T-cell (primary cell): ENCODE measurements around the gene EMP3. TPM values are rescaled to one million over a fixed set of nuclear protein-coding genes. Genes with fewer than 3 reads are reported as not detected.
"Not testable (repeated sequence)": the region's sequence is repeated elsewhere in the genome, so short reads cannot be mapped to it uniquely, and the experiment has no call there.

Experiments
- ATAC-seq, 4 experiments: fragments of 200-7000 bp in 3 of 4; fragments of 150-1000 bp in 1 of 4; cut with Tn5 transposase; replicated peaks in 1 of 4; 1 replicate in 3 of 4; 2 replicates in 1 of 4; pipeline ENCODE4 v1.10.0; 2021; ENCODE audit warnings: moderate library complexity in 3 of 4, mild to moderate bottlenecking in 2 of 4, moderate number of reproducible peaks in 1 of 4
- CTCF ChIA-PET, 2 donors: fragments of 300-600 bp; sonication (Branson Sonifier 250); formaldehyde crosslinking; loops; one replicate each; lab custom pipeline; 2022; ENCODE audit warnings: antibody characterized with exemption in 2 of 2; lab: Charles Lee
- POLR2A ChIA-PET, 2 donors: fragments of 300-600 bp; sonication (Branson Sonifier 250); formaldehyde crosslinking; loops; one replicate each; lab custom pipeline; 2022; ENCODE audit warnings: antibody characterized with exemption in 2 of 2; lab: Charles Lee
- DNase-seq, 35 experiments: peaks; one replicate each; pipeline versions ENCODE4 v3.0.0 to v3.0.0-alpha.2; 2013 to 2023
- H3K27ac ChIP-seq: one replicate; pipeline ENCODE4 v1.5.1; 2013; ENCODE audit warnings: low read length
- H3K27me3 ChIP-seq, 2 experiments: replicated peaks in 1 of 2; 1 replicate in 1 of 2; 2 replicates in 1 of 2; pipeline versions ENCODE4 v1.6.1 to v1.7.0; 2013; ENCODE audit warnings: low read length in 1 of 2, mixed read lengths in 1 of 2; ENCODE audit not compliant: control insufficient read depth in 2 of 2, insufficient read depth in 2 of 2; ENCODE audit errors: extremely low read depth in 1 of 2
- H3K36me3 ChIP-seq, 2 donors: 1 replicate in 1 of 2; 2 replicates in 1 of 2; pipeline versions ENCODE4 v1.6.1 to v1.7.0; 2013; ENCODE audit warnings: low read length in 1 of 2; ENCODE audit not compliant: control insufficient read depth in 2 of 2, insufficient read depth in 1 of 2; ENCODE audit errors: extremely low read depth in 1 of 2
- H3K4me1 ChIP-seq, 2 experiments: 1 replicate in 1 of 2; 2 replicates in 1 of 2; pipeline versions ENCODE4 v1.6.1 to v1.7.0; 2013; ENCODE audit warnings: low read length in 2 of 2, mixed read lengths in 1 of 2; ENCODE audit not compliant: insufficient read depth in 2 of 2, control insufficient read depth in 1 of 2; ENCODE audit errors: extremely low read depth in 1 of 2
- H3K4me3 ChIP-seq, 2 donors: 1 replicate in 1 of 2; 2 replicates in 1 of 2; pipeline versions ENCODE4 v1.5.1 to v1.7.0; 2013; ENCODE audit warnings: mild to moderate bottlenecking in 2 of 2, low read length in 1 of 2, moderate library complexity in 1 of 2; ENCODE audit not compliant: control insufficient read depth in 1 of 2; ENCODE audit errors: extremely low read depth in 1 of 2
- H3K9me3 ChIP-seq: 2 replicates; pipeline ENCODE4 v1.7.0; 2013
- H3K27ac Mint-ChIP-seq, 2 donors: one replicate each; pipeline ENCODE4 v1.8.0; 2020 to 2021; ENCODE audit warnings: mild to moderate bottlenecking in 2 of 2, mixed read lengths in 2 of 2
- H3K27me3 Mint-ChIP-seq, 2 donors: one replicate each; pipeline ENCODE4 v1.8.0; 2021 to 2022; ENCODE audit warnings: mixed read lengths in 2 of 2
- H3K36me3 Mint-ChIP-seq: one replicate; pipeline ENCODE4 v1.8.0; 2021; ENCODE audit warnings: mixed read lengths
- H3K4me1 Mint-ChIP-seq, 3 donors: one replicate each; pipeline ENCODE4 v1.8.0; 2020 to 2022; ENCODE audit warnings: mixed read lengths in 3 of 3, mild to moderate bottlenecking in 1 of 3
- H3K4me3 Mint-ChIP-seq, 3 donors: one replicate each; pipeline ENCODE4 v1.8.0; 2020 to 2022; ENCODE audit warnings: mild to moderate bottlenecking in 3 of 3, mixed read lengths in 3 of 3, moderate library complexity in 3 of 3
- H3K9me3 Mint-ChIP-seq, 3 donors: one replicate each; pipeline ENCODE4 v1.8.0; 2020 to 2022; ENCODE audit warnings: mixed read lengths in 3 of 3
- WGBS: methylation state at CpG from one replicate; pipeline ENCODE4 v1.1.5; 2013; ENCODE audit warnings: missing lambda C conversion rate; ENCODE audit not compliant: insufficient coverage; 5-methylcytosine and 5-hydroxymethylcytosine counted together
- total RNA-seq, 35 experiments: library from RNA in 6 of 35; stranded (reverse) in 6 of 35; fragments of 120-200 nt in 1 of 35; gene quantifications; one replicate each; pipeline versions ENCODE4 v1.2.1 to v1.2.4 and lab custom pipeline; 2013 to 2026

EMP3 gene
- total RNA-seq, 5 donors from 2014 or later (not counting 1 experiment from before 2014, with no cell fraction given), result 180 to 373 (median 361) TPM

- Histone ChIP-seq H3K4me3 (peak overlapping the region; percentile 48 to 78), H3K27ac (no peak overlapping the region), H3K27me3 (peaks cover 0 to 46% of the 10 kb centered on the region in 2 experiments), H3K9me3 (no peaks in the 10 kb centered on the region), H3K4me1 (peaks cover 3 to 10% of the 10 kb centered on the region in 2 experiments), H3K36me3 (no peaks in the 10 kb centered on the region)
- 5% methylated on average over 45 of the region's 45 CpGs for WGBS
- peak in 31 of 35 experiments; percentile 9 to 78 (median 42) for DNase-seq
- Mint-ChIP-seq H3K4me1 (peaks cover 0 to 7% (median 4%) of the 10 kb centered on the region in 3 donors), H3K9me3 (peaks cover 5 to 10% (median 10%) of the 10 kb centered on the region in 3 donors), H3K36me3 (peaks cover 3% of the 10 kb centered on the region), H3K27ac (no peak overlapping the region), H3K4me3 (peak overlapping the region; percentile 68 to 75 (median 75)), H3K27me3 (peaks cover 7 to 16% of the 10 kb centered on the region in 2 donors)
- ChIA-PET POLR2A (no interaction called here), CTCF (interaction anchor here (0.5 to 1.2 kb wide), 5 partner anchors 9 to 87 kb away, joined by 3 to 4 read pairs (median 4); no protein-coding TSS in a partner anchor)
- peak; percentile 60 to 75 (median 68) for ATAC-seq
These were observed 34.4 kb upstream of the EMP3 start for GRCh38 chr19:48290771-48291488.

DNA sequence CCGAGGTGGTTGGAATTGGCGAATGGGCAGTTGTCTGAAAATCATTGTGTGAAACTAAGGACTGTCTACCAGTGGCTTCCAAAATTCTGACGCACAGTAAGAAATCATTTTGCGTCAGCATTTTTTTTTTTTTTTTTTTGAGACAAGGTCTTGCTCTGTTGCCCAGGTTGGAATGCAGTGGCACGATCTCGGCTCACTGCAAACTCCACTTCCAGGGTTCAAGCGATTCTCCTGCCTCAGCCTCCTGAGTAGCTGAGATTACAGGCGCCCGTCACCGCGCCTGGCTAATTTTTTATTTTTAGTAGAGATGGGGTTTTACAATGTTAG is 33.9 kb upstream of the EMP3 start:
- H3K9me3 ChIP-seq, DNase-seq, ATAC-seq, H3K9me3 Mint-ChIP-seq, H3K27ac ChIP-seq, H3K4me1 Mint-ChIP-seq, H3K27ac Mint-ChIP-seq, H3K36me3 ChIP-seq, H3K4me1 ChIP-seq, H3K36me3 Mint-ChIP-seq, POLR2A ChIA-PET: not testable (repeated sequence)
- Mint-ChIP-seq H3K4me3 (peak overlapping the region; percentile 68 to 75 (median 75)), H3K27me3 (peaks cover 1 to 16% of the 10 kb centered on the region in 2 donors)
- WGBS, result 0% methylated on average over 3 of the region's 11 CpGs
- peaks cover 0 to 46% of the 10 kb centered on the region in 2 experiments for H3K27me3 ChIP-seq
- peak overlapping the region; percentile 48 to 78 for H3K4me3 ChIP-seq
- CTCF ChIA-PET, result interaction anchor here (0.5 to 1.2 kb wide), 6 partner anchors 25 to 183 kb away, joined by 3 to 5 read pairs (median 4); no protein-coding TSS in a partner anchor

DNA sequence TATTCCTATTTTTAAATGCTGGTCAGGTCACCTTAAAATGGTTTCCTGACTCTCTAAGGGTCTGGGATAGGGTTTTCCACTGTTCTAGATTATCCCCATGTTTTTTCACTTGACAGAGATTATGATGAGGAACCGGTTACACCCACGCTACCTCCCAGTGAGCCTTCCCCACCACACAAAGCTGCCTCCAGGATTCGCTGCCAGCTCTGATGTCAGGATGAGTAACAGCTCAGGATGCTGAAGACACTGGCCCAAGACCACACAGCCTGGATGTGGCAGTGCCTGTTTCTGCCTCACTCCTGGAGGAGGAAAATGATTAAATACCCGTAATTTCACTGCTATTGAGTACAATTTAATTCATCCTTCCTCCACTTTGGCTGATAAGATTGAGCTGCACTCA is 32.6 kb upstream of the EMP3 start:
- ChIA-PET CTCF (interaction anchor here in 1 of 2 donors (1.3 kb wide), 1 partner anchor 24 kb away, joined by 3 read pairs; no protein-coding TSS in a partner anchor), POLR2A (no interaction called here)
- H3K9me3 ChIP-seq, result no peaks in the 10 kb centered on the region
- Mint-ChIP-seq H3K27ac (no peak overlapping the region), H3K4me3 (no peak overlapping the region), H3K36me3 (no peaks in the 10 kb centered on the region), H3K27me3 (peaks cover 0 to 16% of the 10 kb centered on the region in 2 donors), H3K4me1 (peaks cover 0 to 7% (median 4%) of the 10 kb centered on the region in 3 donors), H3K9me3 (no peaks in the 10 kb centered on the region)
- H3K4me3 ChIP-seq, result no peak overlapping the region
- H3K36me3 ChIP-seq, result no peaks in the 10 kb centered on the region
- H3K27me3 ChIP-seq, result peaks cover 0 to 51% of the 10 kb centered on the region in 2 experiments
- ATAC-seq (no peak), DNase-seq (no peak)
- no peak overlapping the region for H3K27ac ChIP-seq
- no CpG with 5 or more reads among the region's 4 CpGs for WGBS
- H3K4me1 ChIP-seq, result peaks cover 3 to 10% of the 10 kb centered on the region in 2 experiments

DNA sequence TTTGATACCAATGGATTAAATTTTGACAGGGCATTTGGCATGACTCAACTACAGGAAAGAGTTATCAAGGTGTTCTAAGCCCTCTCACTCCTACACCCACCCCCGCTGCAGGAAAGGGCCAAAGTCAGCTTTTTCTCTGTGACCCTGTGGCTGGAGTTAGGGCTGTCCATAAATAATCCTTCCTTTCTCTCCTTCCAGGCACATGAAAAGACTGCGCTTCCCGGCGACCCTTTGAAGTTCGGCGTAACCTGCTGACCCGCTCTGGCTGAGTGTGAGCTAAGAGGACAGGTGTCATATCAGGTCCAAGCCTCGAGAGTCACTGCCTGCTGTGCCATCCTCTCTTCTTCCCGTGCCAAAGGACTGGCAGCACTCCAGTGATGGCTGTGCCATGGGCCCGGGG is 29.9 kb upstream of the EMP3 start:
- H3K27me3 Mint-ChIP-seq, result peaks cover 0 to 16% of the 10 kb centered on the region in 2 donors
- WGBS, result 78% methylated on average over 6 of the region's 10 CpGs
- H3K27ac Mint-ChIP-seq, result no peak overlapping the region
- Histone ChIP-seq H3K4me3 (no peak overlapping the region), H3K36me3 (no peaks in the 10 kb centered on the region), H3K9me3 (no peaks in the 10 kb centered on the region), H3K27ac (no peak overlapping the region), H3K27me3 (peaks cover 0 to 45% of the 10 kb centered on the region in 2 experiments), H3K4me1 (peaks cover 3 to 10% of the 10 kb centered on the region in 2 experiments)
- H3K36me3 Mint-ChIP-seq, result no peaks in the 10 kb centered on the region
- peaks cover 0 to 7% (median 4%) of the 10 kb centered on the region in 3 donors for H3K4me1 Mint-ChIP-seq
- H3K9me3 Mint-ChIP-seq, result no peaks in the 10 kb centered on the region
- ChIA-PET POLR2A (no interaction called here), CTCF (no interaction called here)
- DNase-seq (no peak), ATAC-seq (no peak)
- H3K4me3 Mint-ChIP-seq, result no peak overlapping the region

- H3K36me3 ChIP-seq, result no peaks in the 10 kb centered on the region
- no peaks in the 10 kb centered on the region for H3K4me1 ChIP-seq
- 88% methylated on average over 35 of the region's 42 CpGs for whole genome bisulfite sequencing
- H3K9me3 ChIP-seq, result no peaks in the 10 kb centered on the region
- Mint-ChIP-seq H3K9me3 (no peaks in the 10 kb centered on the region), H3K27ac (no peak overlapping the region), H3K4me1 (no peaks in the 10 kb centered on the region), H3K4me3 (no peak overlapping the region), H3K27me3 (peaks cover 0 to 13% of the 10 kb centered on the region in 2 donors), H3K36me3 (no peaks in the 10 kb centered on the region)
- ATAC-seq (no peak), DNase-seq (no peak)
- no peak overlapping the region for H3K27ac ChIP-seq
- no peak overlapping the region for H3K4me3 ChIP-seq
- H3K27me3 ChIP-seq, result peaks cover 0 to 32% of the 10 kb centered on the region in 2 experiments
- CTCF ChIA-PET, result interaction anchor here (0.6 kb wide), 2 partner anchors 90 to 335 kb away, joined by 3 to 6 read pairs; no protein-coding TSS in a partner anchor
- POLR2A ChIA-PET, result no interaction called here
These were observed 28.2 kb upstream of the EMP3 start for GRCh38 chr19:48296963-48297734.

- no peaks in the 10 kb centered on the region for H3K36me3 ChIP-seq
- no peak overlapping the region for H3K27ac ChIP-seq
- no peaks in the 10 kb centered on the region for H3K36me3 Mint-ChIP-seq
- no peak overlapping the region for H3K4me3 Mint-ChIP-seq
- ATAC-seq (no peak), DNase-seq (no peak)
- H3K27me3 Mint-ChIP-seq, result peaks cover 0 to 13% of the 10 kb centered on the region in 2 donors
- CTCF ChIA-PET, result no interaction called here
- POLR2A ChIA-PET, result no interaction called here
- no peaks in the 10 kb centered on the region for H3K4me1 Mint-ChIP-seq
- H3K9me3 Mint-ChIP-seq, result no peaks in the 10 kb centered on the region
- H3K4me1 ChIP-seq, result no peaks in the 10 kb centered on the region
- no peak overlapping the region for H3K4me3 ChIP-seq
- no peaks in the 10 kb centered on the region for H3K9me3 ChIP-seq
- H3K27me3 ChIP-seq, result peaks cover 0 to 27% of the 10 kb centered on the region in 2 experiments
- WGBS, result 97% methylated on average over 14 of the region's 16 CpGs
- H3K27ac Mint-ChIP-seq, result no peak overlapping the region
These were observed 27.4 kb upstream of the EMP3 start for GRCh38 chr19:48297975-48298374.
